Gastroesophageal sphincter (tissue), 3 donors: ENCODE results near the gene ANLN.

Source experiments
- EP300 ChIP-seq: sonication (generic); formaldehyde crosslinking; IDR thresholded peaks from one replicate; pipeline ENCODE4 v1.6.1; 2017; ENCODE audit warnings: antibody characterized with exemption, mild to moderate bottlenecking
- POLR2A ChIP-seq, 2 donors: fragments of 450-650 bp; IDR thresholded peaks; one replicate each; pipeline ENCODE4 v1.6.1; 2017; ENCODE audit warnings: antibody characterized with exemption in 2 of 2, mild to moderate bottlenecking in 2 of 2, moderate library complexity in 1 of 2
- POLR2AphosphoS5 ChIP-seq: sonication (generic); formaldehyde crosslinking; IDR thresholded peaks from one replicate; pipeline ENCODE4 v1.6.1; 2017; ENCODE audit warnings: antibody characterized with exemption
- TF ChIP-seq, protein P1 (sequence below), 4 experiments: fragments of 200-600 bp in 2 of 4; fragments of 450-650 bp in 2 of 4; sonication (generic) in 1 of 4; IDR thresholded peaks; one replicate each; pipeline ENCODE4 v1.5.1; 2017 to 2019; ENCODE audit warnings: antibody characterized with exemption in 4 of 4, mild to moderate bottlenecking in 2 of 4, moderate library complexity in 2 of 4

DNA sequence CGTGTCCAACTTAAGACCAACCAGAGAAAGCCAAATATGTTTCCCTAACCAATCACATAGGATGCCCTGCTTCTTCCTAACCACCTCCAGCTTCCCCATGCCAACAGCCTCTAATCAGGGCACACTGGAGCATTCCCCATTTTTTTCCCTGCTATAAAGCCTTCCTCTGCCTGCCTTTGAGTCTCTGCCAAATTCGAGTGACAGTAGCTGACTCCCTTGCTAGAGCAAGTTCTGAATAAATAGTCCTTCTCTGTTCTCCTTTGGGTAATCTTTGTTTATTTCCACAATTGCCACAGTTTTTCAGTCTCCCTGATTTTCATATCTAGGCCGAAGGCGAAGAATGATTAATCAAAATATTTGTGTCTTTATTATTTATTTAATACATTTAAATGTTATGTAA lies 96.7 kb downstream of the ANLN start:
- TF ChIP-seq POLR2AphosphoS5 (no peak), POLR2A (IDR thresholded peaks at IDR 0.05) (no peak), EP300 (no peak)
- TF ChIP-seq, protein P1, sequence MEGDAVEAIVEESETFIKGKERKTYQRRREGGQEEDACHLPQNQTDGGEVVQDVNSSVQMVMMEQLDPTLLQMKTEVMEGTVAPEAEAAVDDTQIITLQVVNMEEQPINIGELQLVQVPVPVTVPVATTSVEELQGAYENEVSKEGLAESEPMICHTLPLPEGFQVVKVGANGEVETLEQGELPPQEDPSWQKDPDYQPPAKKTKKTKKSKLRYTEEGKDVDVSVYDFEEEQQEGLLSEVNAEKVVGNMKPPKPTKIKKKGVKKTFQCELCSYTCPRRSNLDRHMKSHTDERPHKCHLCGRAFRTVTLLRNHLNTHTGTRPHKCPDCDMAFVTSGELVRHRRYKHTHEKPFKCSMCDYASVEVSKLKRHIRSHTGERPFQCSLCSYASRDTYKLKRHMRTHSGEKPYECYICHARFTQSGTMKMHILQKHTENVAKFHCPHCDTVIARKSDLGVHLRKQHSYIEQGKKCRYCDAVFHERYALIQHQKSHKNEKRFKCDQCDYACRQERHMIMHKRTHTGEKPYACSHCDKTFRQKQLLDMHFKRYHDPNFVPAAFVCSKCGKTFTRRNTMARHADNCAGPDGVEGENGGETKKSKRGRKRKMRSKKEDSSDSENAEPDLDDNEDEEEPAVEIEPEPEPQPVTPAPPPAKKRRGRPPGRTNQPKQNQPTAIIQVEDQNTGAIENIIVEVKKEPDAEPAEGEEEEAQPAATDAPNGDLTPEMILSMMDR (IDR thresholded peaks at IDR 0.05) = no peak
